Neuronal stem cell (in vitro differentiated cells): ENCODE data around the gene ACTRT2.

Experiments
- DNase-seq: peaks from one replicate; pipeline ENCODE4 v3.0.0-alpha.2; 2013; ENCODE audit warnings: low spot score
- H2AFZ ChIP-seq: one replicate; pipeline ENCODE4 v1.6.1; 2013; ENCODE audit warnings: mild to moderate bottlenecking, low read length, inconsistent platforms
- H2AK5ac ChIP-seq: 2 replicates; pipeline ENCODE4 v1.6.1; 2013; ENCODE audit warnings: low read depth, mild to moderate bottlenecking, inconsistent platforms, low read length, moderate library complexity, mixed read lengths
- H2BK120ac ChIP-seq: 2 replicates; pipeline ENCODE4 v1.6.1; 2013; ENCODE audit warnings: low read depth, mild to moderate bottlenecking, inconsistent platforms, low read length, moderate library complexity, mixed read lengths
- H2BK12ac ChIP-seq: one replicate; pipeline ENCODE4 v1.6.1; 2013; ENCODE audit warnings: low read length, inconsistent platforms
- H2BK15ac ChIP-seq: 2 replicates; pipeline ENCODE4 v1.6.1; 2013; ENCODE audit warnings: mild to moderate bottlenecking, low read length, inconsistent platforms, mixed read lengths
- H2BK5ac ChIP-seq: one replicate; pipeline ENCODE4 v1.6.1; 2013; ENCODE audit warnings: inconsistent platforms, mild to moderate bottlenecking, low read length, moderate library complexity
- H3K14ac ChIP-seq: one replicate; pipeline ENCODE4 v1.6.1; 2013; ENCODE audit warnings: low read length, inconsistent platforms
- H3K18ac ChIP-seq: 2 replicates; pipeline ENCODE4 v1.6.1; 2013; ENCODE audit warnings: low read length, inconsistent platforms
- H3K23ac ChIP-seq: 2 replicates; pipeline ENCODE4 v1.6.1; 2013; ENCODE audit warnings: low read depth, mild to moderate bottlenecking, mixed read lengths, low read length, inconsistent platforms; ENCODE audit not compliant: poor library complexity
- H3K27ac ChIP-seq: replicated peaks from 3 replicates; pipeline ENCODE4 v1.5.1; 2013; ENCODE audit warnings: low read length, inconsistent platforms
- H3K27me3 ChIP-seq, 3 experiments: 2 replicates each; pipeline ENCODE4 v1.6.1; 2013; ENCODE audit warnings: low read length in 3 of 3, mild to moderate bottlenecking in 2 of 3, inconsistent platforms in 1 of 3, low read depth in 1 of 3, mixed read lengths in 1 of 3, moderate library complexity in 1 of 3; ENCODE audit not compliant: control insufficient read depth in 3 of 3, insufficient read depth in 3 of 3
- H3K36me3 ChIP-seq, 2 donors: replicated peaks in 1 of 2; 2 replicates each; pipeline ENCODE4 v1.6.1; 2013; ENCODE audit warnings: low read length in 2 of 2; ENCODE audit not compliant: control insufficient read depth in 2 of 2, insufficient read depth in 2 of 2
- H3K4ac ChIP-seq: 2 replicates; pipeline ENCODE4 v1.6.1; 2013; ENCODE audit warnings: inconsistent platforms, mild to moderate bottlenecking, low read length, moderate library complexity
- H3K4me1 ChIP-seq, 2 donors: 1 replicate in 1 of 2; 2 replicates in 1 of 2; pipeline ENCODE4 v1.6.1; 2013; ENCODE audit warnings: low read length in 2 of 2, low read depth in 1 of 2; ENCODE audit not compliant: control insufficient read depth in 2 of 2, insufficient read depth in 1 of 2
- H3K4me2 ChIP-seq: one replicate; pipeline ENCODE4 v1.6.1; 2013; ENCODE audit warnings: mild to moderate bottlenecking, low read length, inconsistent platforms; ENCODE audit not compliant: insufficient read depth, poor library complexity, severe bottlenecking
- H3K4me3 ChIP-seq, 2 donors: 2 replicates each; pipeline ENCODE4 v1.5.1; 2013; ENCODE audit warnings: low read length in 2 of 2, mild to moderate bottlenecking in 2 of 2, inconsistent platforms in 1 of 2, moderate library complexity in 1 of 2
- H3K79me1 ChIP-seq: one replicate; pipeline ENCODE4 v1.6.1; 2013; ENCODE audit warnings: low read depth, mild to moderate bottlenecking, inconsistent platforms, low read length, moderate library complexity
- H3K9ac ChIP-seq: one replicate; pipeline ENCODE4 v1.6.1; 2013; ENCODE audit warnings: mild to moderate bottlenecking, low read depth, low read length, inconsistent platforms; ENCODE audit not compliant: poor library complexity
- H3K9me3 ChIP-seq, 2 donors: replicated peaks in 1 of 2; 2 replicates each; pipeline versions ENCODE3 to v1.6.1; 2013; ENCODE audit warnings: low read length in 2 of 2, mild to moderate bottlenecking in 2 of 2, inconsistent platforms in 1 of 2, low read depth in 1 of 2, mixed read lengths in 1 of 2, moderate library complexity in 1 of 2; ENCODE audit not compliant: control insufficient read depth in 2 of 2, insufficient read depth in 1 of 2
- H4K8ac ChIP-seq: one replicate; pipeline ENCODE4 v1.6.1; 2013; ENCODE audit warnings: low read depth, mild to moderate bottlenecking, inconsistent platforms, low read length, moderate library complexity
- H4K91ac ChIP-seq: one replicate; pipeline ENCODE4 v1.6.1; 2013; ENCODE audit warnings: low read length, low read depth, mild to moderate bottlenecking, inconsistent platforms; ENCODE audit not compliant: poor library complexity
- WGBS, 2 donors: extraction: QIAGEN DNeasy Blood & Tissue Kit; methylation state at CpG; one replicate each; pipeline ENCODE4 v1.1.7; 2013; ENCODE audit warnings: missing lambda C conversion rate in 2 of 2, mixed read lengths in 1 of 2; ENCODE audit not compliant: insufficient read length in 2 of 2, insufficient replicate concordance in 1 of 2; ENCODE audit errors: extremely low coverage in 2 of 2; 5-methylcytosine and 5-hydroxymethylcytosine counted together

Gene ACTRT2

GRCh38 chr1:3003941-3004270, 17.4 kb upstream of the ACTRT2 start:
- Histone ChIP-seq H3K4me1 (no peaks in the 10 kb centered on the region), H3K4me3 (no peak overlapping the region), H4K8ac (peak overlapping the region; percentile 52), H2BK15ac (no peak overlapping the region), H3K36me3 (no peaks in the 10 kb centered on the region), H3K27me3 (peaks cover 0 to 47% (median 0%) of the 10 kb centered on the region in 3 experiments), H3K9me3 (peaks cover 8 to 12% of the 10 kb centered on the region in 2 donors), H3K4me2 (no peak overlapping the region), H3K14ac (no peak overlapping the region), H2BK5ac (no peak overlapping the region), H2AFZ (no peak overlapping the region), H4K91ac (no peak overlapping the region), H3K27ac (no peak overlapping the region), H2BK12ac (no peak overlapping the region), H2AK5ac (peak overlapping the region; percentile 63), H3K23ac (peak overlapping the region; percentile 29), H2BK120ac (no peak overlapping the region), H3K9ac (no peak overlapping the region), H3K4ac (no peak overlapping the region), H3K79me1 (no peaks in the 10 kb centered on the region), H3K18ac (peak overlapping the region; percentile 73)
- no CpG with 5 or more reads among the region's 10 CpGs for WGBS, 2 donors
- no peak for DNase-seq

- Histone ChIP-seq H2BK120ac (no peak overlapping the region), H3K4me3 (peak overlapping the region in 1 of 2 donors; percentile 30), H3K9me3 (peaks cover 8 to 16% of the 10 kb centered on the region in 2 donors), H2BK15ac (peak overlapping the region; percentile 10), H3K14ac (no peak overlapping the region), H3K23ac (no peak overlapping the region), H2AFZ (no peak overlapping the region), H3K79me1 (no peaks in the 10 kb centered on the region), H2AK5ac (peak overlapping the region; percentile 63), H3K4me2 (no peak overlapping the region), H3K27ac (no peak overlapping the region), H3K36me3 (no peaks in the 10 kb centered on the region), H4K91ac (peak overlapping the region; percentile 41), H3K4me1 (no peaks in the 10 kb centered on the region), H2BK12ac (no peak overlapping the region), H3K27me3 (peaks cover 0 to 40% (median 1%) of the 10 kb centered on the region in 3 experiments), H4K8ac (peak overlapping the region; percentile 54), H2BK5ac (no peak overlapping the region), H3K18ac (peak overlapping the region; percentile 62), H3K4ac (no peak overlapping the region), H3K9ac (no peak overlapping the region)
- no peak for DNase-seq
- no CpG with 5 or more reads among the region's 20 CpGs for WGBS, 2 donors
Measured at GRCh38 chr1:3004285-3005205, 16.7 kb upstream of the ACTRT2 start.

GRCh38 chr1:3005771-3006170, 15.5 kb upstream of the ACTRT2 start:
- Histone ChIP-seq H3K27me3 (peaks cover 0 to 30% (median 1%) of the 10 kb centered on the region in 3 experiments), H3K79me1 (no peaks in the 10 kb centered on the region), H3K18ac (no peak overlapping the region), H3K27ac (no peak overlapping the region), H2BK5ac (no peak overlapping the region), H3K4me2 (no peak overlapping the region), H2AK5ac (no peak overlapping the region), H2BK15ac (no peak overlapping the region), H3K4ac (no peak overlapping the region), H3K4me3 (no peak overlapping the region), H3K36me3 (no peaks in the 10 kb centered on the region), H3K4me1 (no peaks in the 10 kb centered on the region), H3K9me3 (peaks cover 8 to 16% of the 10 kb centered on the region in 2 donors), H3K9ac (no peak overlapping the region), H2BK12ac (no peak overlapping the region), H4K91ac (no peak overlapping the region), H4K8ac (no peak overlapping the region), H2BK120ac (no peak overlapping the region), H2AFZ (no peak overlapping the region), H3K23ac (no peak overlapping the region), H3K14ac (no peak overlapping the region)
- DNase-seq, result no peak
- no CpG with 5 or more reads among the region's 8 CpGs for WGBS, 2 donors

GRCh38 chr1:3007298-3008147, 13.7 kb upstream of the ACTRT2 start:
- Histone ChIP-seq H3K9me3 (peaks cover 8 to 16% of the 10 kb centered on the region in 2 donors), H3K79me1 (no peaks in the 10 kb centered on the region), H2AFZ (no peak overlapping the region), H3K4ac (no peak overlapping the region), H3K27ac (no peak overlapping the region), H3K14ac (no peak overlapping the region), H3K18ac (no peak overlapping the region), H3K4me3 (peak overlapping the region in 1 of 2 donors; percentile 26), H3K4me1 (no peaks in the 10 kb centered on the region), H2AK5ac (no peak overlapping the region), H2BK15ac (no peak overlapping the region), H2BK5ac (no peak overlapping the region), H3K23ac (no peak overlapping the region), H3K36me3 (no peaks in the 10 kb centered on the region), H4K91ac (no peak overlapping the region), H3K27me3 (peaks cover 0 to 30% (median 3%) of the 10 kb centered on the region in 3 experiments), H2BK12ac (no peak overlapping the region), H3K9ac (no peak overlapping the region), H3K4me2 (no peak overlapping the region), H4K8ac (no peak overlapping the region), H2BK120ac (no peak overlapping the region)
- no CpG with 5 or more reads among the region's 4 CpGs for WGBS, 2 donors
- DNase-seq, result no peak
